Activated T-helper 9 cell treated with anti-CD3 and anti-CD28 coated beads, Interleukin-2, amount 50 U/mL, for 16 hours (primary cell): ENCODE results near the gene TCERG1L.

Experiments used
- DNase-seq: peaks from one replicate; pipeline ENCODE4 v3.0.0-alpha.2; 2020; ENCODE audit warnings: low read depth

Gene TCERG1L

GRCh38 chr10:131099028-131099726 is 212.3 kb downstream of the TCERG1L start:
- DNase-seq, result no peak

- no peak for DNase-seq
Measured at GRCh38 chr10:131098416-131098952, 213.0 kb downstream of the TCERG1L start.

GRCh38 chr10:131096031-131096430 is 215.5 kb downstream of the TCERG1L start:
- no peak for DNase-seq

- no peak for DNase-seq
Measured at GRCh38 chr10:131095313-131095580, 216.3 kb downstream of the TCERG1L start.

GRCh38 chr10:131094527-131095312 is 216.8 kb downstream of the TCERG1L start:
- DNase-seq, result no peak

GRCh38 chr10:131093795-131094366 is 217.6 kb downstream of the TCERG1L start:
- no peak for DNase-seq

GRCh38 chr10:131093346-131093745 is 218.2 kb downstream of the TCERG1L start:
- no peak for DNase-seq

- DNase-seq, result no peak
Measured at GRCh38 chr10:131092876-131093275, 218.6 kb downstream of the TCERG1L start.

- DNase-seq, result no peak
Measured at GRCh38 chr10:131092386-131092785, 219.1 kb downstream of the TCERG1L start.

GRCh38 chr10:131091682-131092081 is 219.8 kb downstream of the TCERG1L start:
- no peak for DNase-seq

GRCh38 chr10:131090761-131091661 is 220.5 kb downstream of the TCERG1L start:
- no peak for DNase-seq

- DNase-seq, result no peak
Measured at GRCh38 chr10:131089861-131090260, 221.7 kb downstream of the TCERG1L start.

- no peak for DNase-seq
Measured at GRCh38 chr10:131089150-131089549, 222.4 kb downstream of the TCERG1L start.

GRCh38 chr10:131088619-131089018 is 222.9 kb downstream of the TCERG1L start:
- DNase-seq, result no peak

GRCh38 chr10:131087464-131088215 is 223.9 kb downstream of the TCERG1L start:
- DNase-seq, result no peak

GRCh38 chr10:131086511-131086910 is 225.0 kb downstream of the TCERG1L start:
- DNase-seq, result no peak

GRCh38 chr10:131086094-131086493 is 225.4 kb downstream of the TCERG1L start:
- no peak for DNase-seq

GRCh38 chr10:131085091-131085860 is 226.2 kb downstream of the TCERG1L start:
- DNase-seq, result no peak

GRCh38 chr10:131084791-131085090 is 226.8 kb downstream of the TCERG1L start:
- DNase-seq, result no peak

- no peak for DNase-seq
Measured at GRCh38 chr10:131083915-131084790, 227.4 kb downstream of the TCERG1L start.
